Keratinocyte (primary cell): Measurements from ENCODE around the gene PTPA.

Source experiments
- EZH2 ChIP-seq: IDR thresholded peaks from one replicate; pipeline ENCODE4 v1.6.1; 2012; ENCODE audit warnings: inconsistent platforms, mild to moderate bottlenecking, low read length, moderate library complexity
- TF ChIP-seq, protein P1 (sequence below), 3 experiments: IDR thresholded peaks in 1 of 3; conservative IDR thresholded peaks in 1 of 3; optimal IDR thresholded peaks in 1 of 3; 2 replicates in 2 of 3; 3 replicates in 1 of 3; pipeline versions ENCODE3 to v1.5.1; 2011; ENCODE audit warnings: low read length in 3 of 3, mild to moderate bottlenecking in 3 of 3, moderate library complexity in 2 of 3, control low read depth in 1 of 3, inconsistent platforms in 1 of 3; ENCODE audit not compliant: insufficient read depth in 2 of 3; ENCODE audit errors: extremely low read depth in 1 of 3

DNA sequence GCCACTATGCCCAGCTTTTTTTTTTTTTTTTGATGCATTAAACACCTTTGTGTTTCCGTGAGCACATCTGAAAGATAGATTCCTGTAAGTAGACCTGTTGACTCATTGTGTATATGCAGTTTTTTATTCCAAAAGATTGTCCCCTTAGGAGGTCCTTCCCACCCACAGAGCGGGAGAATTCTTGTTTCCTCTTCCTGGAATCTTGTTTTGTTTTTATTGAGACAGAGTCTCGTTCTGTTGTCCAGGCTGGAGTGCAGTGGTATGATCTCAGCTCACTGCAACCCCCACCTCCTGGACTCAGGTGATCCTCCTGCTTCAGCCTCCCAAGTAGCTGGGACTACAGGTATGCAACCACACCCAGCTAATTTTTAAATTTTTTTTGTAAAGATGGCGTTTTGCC is 7.6 kb downstream of the PTPA start:
- TF ChIP-seq, protein P1, sequence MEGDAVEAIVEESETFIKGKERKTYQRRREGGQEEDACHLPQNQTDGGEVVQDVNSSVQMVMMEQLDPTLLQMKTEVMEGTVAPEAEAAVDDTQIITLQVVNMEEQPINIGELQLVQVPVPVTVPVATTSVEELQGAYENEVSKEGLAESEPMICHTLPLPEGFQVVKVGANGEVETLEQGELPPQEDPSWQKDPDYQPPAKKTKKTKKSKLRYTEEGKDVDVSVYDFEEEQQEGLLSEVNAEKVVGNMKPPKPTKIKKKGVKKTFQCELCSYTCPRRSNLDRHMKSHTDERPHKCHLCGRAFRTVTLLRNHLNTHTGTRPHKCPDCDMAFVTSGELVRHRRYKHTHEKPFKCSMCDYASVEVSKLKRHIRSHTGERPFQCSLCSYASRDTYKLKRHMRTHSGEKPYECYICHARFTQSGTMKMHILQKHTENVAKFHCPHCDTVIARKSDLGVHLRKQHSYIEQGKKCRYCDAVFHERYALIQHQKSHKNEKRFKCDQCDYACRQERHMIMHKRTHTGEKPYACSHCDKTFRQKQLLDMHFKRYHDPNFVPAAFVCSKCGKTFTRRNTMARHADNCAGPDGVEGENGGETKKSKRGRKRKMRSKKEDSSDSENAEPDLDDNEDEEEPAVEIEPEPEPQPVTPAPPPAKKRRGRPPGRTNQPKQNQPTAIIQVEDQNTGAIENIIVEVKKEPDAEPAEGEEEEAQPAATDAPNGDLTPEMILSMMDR (optimal IDR thresholded peaks at IDR 0.05 in 1 of 3, IDR thresholded peaks at IDR 0.05 in 1 of 3, conservative IDR thresholded peaks at IDR 0.05 in 1 of 3; ENCODE audit: extremely low read depth in 1 of 3, insufficient read depth in 2 of 3, low read length in 3 of 3): no peak
- TF ChIP-seq EZH2: no peak
